HG03520 (cell line): ENCODE measurements around the gene SSC5D.

ENCODE experiments used
- ATAC-seq: cut with Tn5 transposase; IDR thresholded peaks from one replicate; pipeline ENCODE4 v1.9.1; 2021; ENCODE audit warnings: mild to moderate bottlenecking, moderate library complexity; ENCODE audit not compliant: unreplicated experiment

Gene SSC5D

DNA sequence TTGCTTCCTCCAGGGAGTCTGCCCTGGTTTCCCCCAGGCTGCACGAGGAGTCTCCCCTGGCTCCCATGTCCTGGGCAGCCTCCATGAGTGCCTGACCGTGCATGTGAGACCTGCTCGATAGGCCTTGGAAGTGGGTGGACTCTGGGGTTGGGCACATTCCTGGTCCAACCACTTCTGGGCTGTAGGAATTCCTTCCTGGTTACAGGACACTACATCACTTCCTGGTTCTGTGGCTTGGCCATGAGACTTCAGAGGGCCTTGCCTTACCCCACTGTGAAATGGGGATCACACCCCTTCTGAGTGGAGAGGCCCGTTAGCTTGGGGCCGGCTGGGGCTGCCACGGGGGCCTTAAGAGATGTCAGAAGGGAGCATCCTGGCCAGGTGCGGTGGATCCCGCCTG lies 15.8 kb upstream of the SSC5D start:
- ATAC-seq = no peak

DNA sequence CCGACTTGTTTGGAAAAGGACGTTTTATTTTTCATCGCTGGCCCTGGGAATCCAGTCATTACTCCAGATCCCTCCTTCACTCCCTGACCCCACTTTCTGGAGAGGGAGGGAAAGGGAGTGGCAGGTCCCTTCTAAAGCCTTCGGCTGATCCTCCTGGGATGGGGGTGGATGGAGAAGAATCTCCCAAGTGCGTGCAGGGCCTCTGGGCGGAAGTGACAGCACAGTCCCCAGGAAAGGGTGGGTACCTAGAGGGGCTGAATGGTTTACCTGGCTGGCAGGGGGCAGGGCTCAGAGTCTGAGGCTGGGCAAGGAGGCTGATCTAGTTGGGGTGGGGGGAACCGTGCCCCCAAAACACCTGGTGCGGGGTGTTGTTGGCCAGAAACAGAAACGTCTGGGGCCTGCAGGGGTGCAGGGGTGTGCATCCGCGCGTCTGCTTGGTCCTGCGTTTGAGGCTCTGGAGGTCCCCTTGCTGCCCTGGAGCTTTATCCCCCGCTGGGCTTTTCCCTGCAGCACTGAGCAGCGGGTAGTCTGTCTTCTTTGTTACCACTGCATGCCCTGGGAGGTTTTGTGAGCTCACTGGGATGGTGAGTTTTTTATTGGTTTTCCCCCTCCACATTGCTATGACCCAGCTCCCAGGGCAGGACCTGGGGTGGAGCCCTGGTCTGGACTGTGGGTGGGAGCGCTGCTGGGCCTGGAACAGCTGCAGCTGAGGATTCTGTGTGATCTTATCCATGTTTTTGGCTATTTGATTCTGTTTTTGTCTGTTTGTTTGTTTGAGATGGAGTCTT lies 14.8 kb upstream of the SSC5D start:
- no peak for ATAC-seq

- ATAC-seq = no peak
Observed at GRCh38 chr19:55474269-55475265, 13.7 kb upstream of the SSC5D start.

- ATAC-seq = peak; percentile 84
Observed at GRCh38 chr19:55476100-55476775, 12.0 kb upstream of the SSC5D start, which contains the start of gene ZNF628. ZNF628 (plus strand) TSS chr19:55476617; CDS start chr19:55479911, 3,294 bp downstream.

GRCh38 chr19:55477905-55478304 lies 10.3 kb upstream of the SSC5D start:
- no peak for ATAC-seq

DNA sequence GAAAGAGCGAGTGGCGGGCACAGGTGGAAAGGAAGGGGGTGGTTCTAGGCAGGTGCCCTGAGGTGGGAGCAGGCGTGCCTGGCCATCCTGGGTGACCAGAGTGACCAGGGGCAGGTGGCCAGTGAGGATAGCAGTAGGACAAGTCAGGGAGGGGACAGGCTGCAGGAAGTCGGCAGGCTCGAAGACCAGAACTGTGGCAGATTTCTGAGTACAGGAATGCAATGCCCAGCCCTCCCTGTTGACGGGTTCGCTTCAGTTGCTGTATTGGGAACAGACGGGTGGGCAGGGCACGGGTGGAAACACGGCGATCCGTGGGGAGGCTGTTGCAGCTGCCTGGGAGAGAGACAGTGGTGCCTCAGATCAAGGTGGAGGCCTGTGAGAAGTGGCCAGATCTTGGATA lies 9.9 kb upstream of the SSC5D start:
- ATAC-seq = no peak

- ATAC-seq = no peak
Observed at GRCh38 chr19:55479045-55479444, 9.2 kb upstream of the SSC5D start.

GRCh38 chr19:55479451-55480230 lies 8.6 kb upstream of the SSC5D start:
- ATAC-seq = no peak

GRCh38 chr19:55481148-55481793 lies 7.0 kb upstream of the SSC5D start:
- ATAC-seq = no peak

DNA sequence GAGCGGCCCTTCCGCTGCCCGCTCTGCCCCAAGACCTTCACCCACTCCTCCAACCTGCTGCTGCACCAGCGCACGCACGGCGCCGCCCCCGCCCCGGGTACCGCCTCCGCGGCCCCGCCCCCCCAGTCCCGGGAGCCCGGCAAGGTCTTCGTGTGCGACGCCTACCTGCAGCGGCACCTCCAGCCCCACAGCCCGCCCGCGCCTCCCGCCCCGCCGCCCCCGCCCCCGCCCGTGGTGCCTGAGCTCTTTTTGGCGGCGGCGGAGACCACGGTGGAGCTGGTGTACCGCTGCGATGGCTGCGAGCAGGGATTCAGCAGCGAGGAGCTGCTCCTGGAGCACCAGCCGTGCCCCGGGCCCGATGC lies 6.5 kb upstream of the SSC5D start:
- ATAC-seq = no peak

- no peak for ATAC-seq
Observed at GRCh38 chr19:55482156-55482961, 5.9 kb upstream of the SSC5D start.

DNA sequence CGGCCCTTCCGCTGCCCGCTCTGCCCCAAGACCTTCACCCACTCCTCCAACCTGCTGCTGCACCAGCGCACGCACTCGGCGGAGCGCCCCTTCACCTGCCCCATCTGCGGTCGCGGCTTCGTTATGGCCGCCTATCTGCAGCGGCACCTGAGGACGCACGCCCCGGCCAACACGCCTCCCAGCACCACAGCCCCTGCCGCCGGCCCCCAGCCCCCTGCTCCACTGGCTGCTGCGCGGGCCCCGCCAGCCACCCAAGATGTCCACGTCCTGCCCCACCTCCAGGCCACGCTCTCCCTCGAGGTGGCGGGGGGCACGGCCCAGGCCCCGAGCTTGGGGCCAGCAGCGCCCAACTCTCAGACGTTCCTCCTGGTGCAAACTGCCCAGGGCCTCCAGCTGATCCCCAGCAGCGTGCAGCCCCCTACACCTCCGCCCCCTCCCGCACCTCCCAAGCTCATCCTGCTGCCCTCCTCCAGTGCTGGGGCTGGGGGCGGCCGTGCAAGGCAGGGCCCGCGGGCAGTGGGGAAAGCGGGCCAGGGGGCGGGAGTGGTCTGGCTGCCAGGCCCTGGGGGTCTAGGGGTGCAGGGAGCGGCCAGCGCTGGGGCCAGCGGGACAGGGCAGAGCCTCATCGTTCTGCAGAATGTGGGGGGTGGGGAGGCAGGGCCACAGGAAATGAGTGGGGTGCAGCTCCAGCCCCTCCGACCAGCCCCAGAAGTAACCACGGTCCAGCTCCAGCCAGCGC lies 5.1 kb upstream of the SSC5D start:
- ATAC-seq = no peak

DNA sequence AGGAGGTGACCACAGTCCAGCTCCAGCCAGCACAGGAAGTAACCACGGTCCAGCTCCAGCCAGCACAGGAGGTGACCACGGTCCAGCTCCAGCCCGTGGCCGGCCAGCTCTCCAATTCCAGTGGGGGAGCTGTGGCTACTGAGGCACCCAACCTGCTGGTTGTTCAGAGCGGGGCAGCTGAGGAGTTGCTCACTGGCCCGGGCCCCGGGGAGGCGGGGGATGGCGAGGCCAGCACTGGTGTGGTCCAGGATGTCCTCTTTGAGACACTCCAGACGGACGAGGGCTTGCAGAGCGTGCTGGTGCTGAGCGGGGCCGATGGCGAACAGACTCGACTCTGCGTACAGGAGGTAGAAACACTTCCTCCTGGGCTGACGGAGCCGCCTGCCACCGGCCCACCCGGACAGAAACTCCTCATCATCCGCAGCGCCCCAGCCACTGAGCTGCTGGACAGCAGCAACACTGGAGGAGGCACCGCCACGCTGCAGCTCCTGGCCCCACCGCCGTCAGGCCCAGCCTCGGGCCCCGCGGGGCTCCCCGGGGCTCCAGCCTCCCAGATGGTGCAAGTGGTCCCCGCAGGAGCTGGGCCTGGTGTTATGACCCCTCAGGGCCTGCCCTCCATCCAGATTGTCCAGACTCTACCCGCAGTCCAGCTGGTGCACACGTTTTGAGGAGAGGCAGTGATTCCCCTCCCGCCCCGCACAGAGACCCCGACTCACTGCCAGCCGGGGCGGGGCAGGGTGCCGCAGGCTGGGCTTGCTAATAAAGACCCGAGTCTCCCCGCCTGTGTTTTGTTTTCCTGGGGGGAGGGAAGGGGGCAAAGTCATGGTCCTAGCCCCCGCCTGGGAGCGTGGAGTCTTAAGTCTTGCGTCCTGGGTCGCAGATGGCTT lies 4.3 kb upstream of the SSC5D start:
- ATAC-seq = no peak

DNA sequence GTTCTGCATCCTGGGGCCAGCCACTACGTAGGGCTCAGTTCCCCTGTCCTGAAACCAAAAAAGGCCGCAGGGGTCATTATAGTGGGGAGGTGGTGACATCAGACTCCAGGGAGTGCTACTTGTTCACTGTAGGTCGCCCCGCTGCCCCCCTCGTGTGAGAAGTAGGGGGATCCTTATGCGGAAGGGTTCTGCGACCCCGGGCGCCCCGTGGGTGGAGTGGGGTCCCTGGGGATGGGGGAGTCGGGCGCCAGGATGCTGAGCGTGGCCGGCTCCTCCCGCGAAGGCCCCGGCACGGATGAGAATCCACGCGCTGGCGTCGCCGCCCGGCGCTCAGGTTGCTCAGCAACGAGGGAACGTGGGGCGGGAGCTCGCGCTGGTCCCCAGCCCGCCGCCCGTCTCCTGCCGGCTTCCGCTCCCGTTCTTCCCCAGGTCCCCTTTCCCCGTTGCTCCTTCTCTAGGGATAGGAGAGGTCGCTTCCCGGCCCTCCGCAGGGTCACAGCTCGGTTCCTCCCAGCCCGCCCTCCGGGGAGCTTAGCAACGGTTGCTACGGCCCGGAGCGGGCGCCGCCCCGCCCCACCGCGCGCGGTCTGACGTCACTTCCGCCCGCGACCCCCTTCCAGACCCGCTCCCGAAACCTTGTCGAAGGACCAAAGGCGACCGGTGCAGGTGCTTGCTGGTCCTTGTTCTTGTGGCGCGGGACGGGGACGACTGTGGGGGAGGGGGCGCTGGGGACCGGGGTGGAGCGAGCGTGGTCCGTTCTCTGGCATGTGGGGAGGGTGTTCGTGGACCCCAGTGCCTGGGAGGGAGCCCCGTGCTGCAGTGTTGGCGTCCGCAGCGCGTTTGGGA lies 3.4 kb upstream of the SSC5D start, which contains the start of gene NAT14:
Gene NAT14 (plus strand): TSS at position 596 of the 846 bp plus-strand sequence. CDS start 521 bp downstream, outside the sequence.
- no peak for ATAC-seq

DNA sequence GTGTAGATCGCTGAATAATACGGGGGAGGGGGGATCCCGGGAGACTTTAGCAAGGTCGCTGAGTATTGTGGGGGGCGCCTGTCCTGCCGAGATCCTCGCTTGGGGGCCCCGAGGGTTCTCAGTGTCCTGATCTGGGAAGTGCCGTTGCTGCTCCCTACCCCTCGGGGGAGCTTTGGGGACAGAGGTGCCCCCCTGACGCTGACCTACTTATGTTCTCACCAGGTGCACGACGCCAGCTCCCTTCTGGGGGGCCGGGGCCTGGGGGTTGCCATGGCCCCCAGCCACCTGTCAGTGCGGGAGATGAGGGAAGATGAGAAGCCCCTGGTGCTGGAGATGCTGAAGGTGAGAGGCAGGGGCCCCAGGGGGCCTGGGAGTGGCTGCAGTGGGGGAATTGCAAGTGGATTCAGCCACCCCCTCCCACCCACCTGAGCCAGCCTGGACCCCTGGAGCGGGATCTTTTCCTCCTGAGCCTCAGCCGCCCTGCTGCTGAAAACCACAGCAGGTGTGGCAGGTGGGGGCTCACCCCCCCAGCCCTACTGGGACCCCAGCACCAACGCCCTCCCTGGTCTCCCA lies 2.7 kb upstream of the SSC5D start:
- no peak for ATAC-seq
